ENCODE measurements around the gene RPH3AL. TPM values are rescaled to one million over a fixed set of nuclear protein-coding genes. Genes with fewer than 3 reads are reported as not detected.
A peak's percentile ranks its signal among the peaks of the same experiment; 100 is the strongest.

RPH3AL gene
- total and polyA plus RNA-seq, 2 of the 8 experiments (the other 6 are each of a cell fraction or from before 2014, with no cell fraction given): 5.6 to 5.8 TPM

DNA sequence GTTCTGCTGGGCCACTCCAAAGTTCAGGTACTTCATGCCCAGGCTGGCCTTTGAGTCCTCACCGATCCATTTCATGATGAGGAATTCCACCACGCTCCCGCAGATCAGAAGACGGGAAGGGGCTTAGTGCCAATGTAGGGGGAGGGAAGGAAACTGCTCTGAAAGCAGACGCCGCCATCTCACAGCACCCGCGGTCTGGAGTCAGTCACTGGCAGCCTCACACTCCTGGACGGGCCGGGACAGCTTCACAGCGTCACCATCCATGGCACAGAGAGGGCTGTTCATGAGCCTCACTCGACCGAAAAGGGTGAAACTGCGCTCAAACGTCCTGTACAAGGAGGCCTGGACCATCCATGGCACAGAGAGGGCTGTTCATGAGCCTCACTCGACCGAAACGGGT lies 62.0 kb downstream of the RPH3AL start:
- ChIA-PET CTCF (ENCODE audit: partially characterized antibody) (interaction anchor here (2.6 to 3.1 kb wide), 2 partner anchors 19 to 127 kb away, joined by 7 to 29 read pairs; no protein-coding TSS in a partner anchor), POLR2A (ENCODE audit: partially characterized antibody) (interaction anchor here (2.0 kb wide), 1 partner anchor 85 kb away, joined by 8 read pairs; no protein-coding TSS in a partner anchor)
- peak in 1 of 2 experiments; percentile 37 for DNase-seq (ENCODE audit: low read depth in 1 of 2, low spot score in 2 of 2)
- Histone ChIP-seq H2BK15ac (ENCODE audit: low read length) (0 out of 2 replicates have a peak overlapping the region, but pooled peaks have one; percentile 36), H4K8ac (ENCODE audit: extremely low read depth, insufficient read depth, low read length) (peak overlapping the region; percentile 35; the same call in 1 of the 2 replicates), H3K4ac (replicated peaks; ENCODE audit: insufficient read length, low read depth, low read length) (peak overlapping the region; percentile 77), H3K27me3 (replicated peaks in 1 of 4; ENCODE audit: control insufficient read depth in 3 of 4, extremely low read depth in 1 of 4, insufficient read depth in 3 of 4, low read length in 3 of 4) (peaks cover 0 to 8% (median 0%) of the 10 kb centered on the region in 4 experiments; a peak in 3 of 7 replicates), H3K14ac (ENCODE audit: insufficient read length) (no peak overlapping the region), H3K23ac (ENCODE audit: insufficient read length) (no peak overlapping the region), H4K91ac (replicated peaks; ENCODE audit: insufficient read length, low read length) (no peak overlapping the region), H3K4me2 (ENCODE audit: insufficient read depth in 1 of 2, low read depth in 2 of 2, low read length in 2 of 2) (no peak overlapping the region), H3K79me1 (ENCODE audit: low read depth, low read length) (no peaks in the 10 kb centered on the region), H3K4me3 (ENCODE audit: extremely low read depth in 1 of 4, insufficient read depth in 2 of 4, low read depth in 3 of 4, low read length in 4 of 4) (no peak overlapping the region), H2BK5ac (ENCODE audit: low read depth, low read length) (no peak overlapping the region), H4K5ac (ENCODE audit: insufficient read length, low read depth, low read length) (no peak overlapping the region), H3K23me2 (ENCODE audit: low read depth, low read length) (no peaks in the 10 kb centered on the region), H4K20me1 (replicated peaks in 1 of 2; ENCODE audit: control insufficient read depth in 1 of 2, insufficient read depth in 2 of 2, low read length in 2 of 2) (no peaks in the 10 kb centered on the region), H2BK12ac (ENCODE audit: low read depth, low read length) (peak overlapping the region; percentile 77; the same call in 1 of the 2 replicates), H3K4me1 (replicated peaks in 1 of 4; ENCODE audit: control insufficient read depth in 3 of 4, insufficient read depth in 4 of 4, low read length in 3 of 4) (peaks cover 0 to 9% (median 2%) of the 10 kb centered on the region in 4 experiments; a peak in 5 of 7 replicates), H3K79me2 (ENCODE audit: control insufficient read depth in 1 of 2, insufficient read depth in 2 of 2, low read length in 2 of 2) (no peaks in the 10 kb centered on the region), H3K9me3 (ENCODE audit: insufficient read depth in 2 of 2, low read depth in 1 of 2, low read length in 1 of 2) (no peaks in the 10 kb centered on the region), H3K56ac (replicated peaks; ENCODE audit: insufficient read length, low read depth, low read length) (no peak overlapping the region), H3K9ac (replicated peaks in 1 of 4; ENCODE audit: extremely low read depth in 1 of 4, low read depth in 3 of 4, low read length in 3 of 4) (no peak overlapping the region), H2AK5ac (ENCODE audit: low read depth, low read length) (0 out of 2 replicates have a peak overlapping the region, but pooled peaks have one; percentile 11), H2AFZ (ENCODE audit: low read length) (0 out of 2 replicates have a peak overlapping the region, but pooled peaks have one; percentile 72), H3K36me3 (ENCODE audit: control insufficient read depth in 2 of 4, insufficient read depth in 4 of 4, low read length in 3 of 4) (no peaks in the 10 kb centered on the region), H3K18ac (ENCODE audit: extremely low read depth, low read length) (no peak overlapping the region), H2BK20ac (ENCODE audit: low read length) (no peak overlapping the region; the same call in 1 of the 2 replicates), H3K27ac (ENCODE audit: low read depth, low read length) (no peak overlapping the region), H2BK120ac (replicated peaks; ENCODE audit: low read depth, low read length) (no peak overlapping the region)
- WGBS, 2 experiments (ENCODE audit: extremely low coverage in 1 of 2, insufficient coverage in 1 of 2, insufficient read length in 1 of 2, insufficient replicate concordance in 2 of 2, low coverage in 1 of 2, low lambda C conversion rate in 2 of 2, missing lambda C conversion rate in 1 of 2): 88% methylated on average over 18 of the region's 18 CpGs; no CpG with 5 or more reads in 1 of the 2 experiments
- no peak for FAIRE-seq
- TF ChIP-seq GTF2F1 (IDR thresholded peaks at IDR 0.05; ENCODE audit: borderline replicate concordance, low read depth, low read length) (no peak), RXRA (IDR thresholded peaks at IDR 0.05; ENCODE audit: insufficient read depth, low read depth, low read length) (no peak), YY1 (IDR thresholded peaks at IDR 0.05; ENCODE audit: low read depth, low read length) (no peak)

Data from H1 (cell line).